H9 (cell line): ENCODE results near the gene KIRREL3. TPM values are rescaled to one million over a fixed set of nuclear protein-coding genes. Genes with fewer than 3 reads are reported as not detected.

Experiments
- DNase-seq: peaks from one replicate; pipeline ENCODE4 v3.0.0-alpha.2; 2017
- H2AFZ ChIP-seq: one replicate; pipeline ENCODE4 v1.6.1; 2013; ENCODE audit warnings: mild to moderate bottlenecking, low read length, control low read depth, moderate library complexity
- H2AK5ac ChIP-seq: 2 replicates; pipeline ENCODE4 v1.6.1; 2013; ENCODE audit warnings: low read length, control low read depth, mixed read lengths; ENCODE audit not compliant: insufficient read length
- H2BK120ac ChIP-seq: one replicate; pipeline ENCODE4 v1.6.1; 2013; ENCODE audit warnings: low read depth, mild to moderate bottlenecking, low read length, control low read depth, inconsistent platforms; ENCODE audit not compliant: poor library complexity, severe bottlenecking
- H2BK12ac ChIP-seq: 2 replicates; pipeline ENCODE4 v1.6.1; 2013; ENCODE audit warnings: low read length, control low read depth, mixed read lengths, low read depth; ENCODE audit not compliant: insufficient read length
- H2BK15ac ChIP-seq: 2 replicates; pipeline ENCODE4 v1.6.1; 2013; ENCODE audit warnings: low read depth, low read length, control low read depth
- H2BK20ac ChIP-seq: one replicate; pipeline ENCODE4 v1.6.1; 2013; ENCODE audit warnings: low read depth, mild to moderate bottlenecking, low read length, control low read depth, inconsistent platforms; ENCODE audit not compliant: poor library complexity, severe bottlenecking
- H2BK5ac ChIP-seq: 2 replicates; pipeline ENCODE4 v1.6.1; 2013; ENCODE audit warnings: low read length, control low read depth, mixed read lengths; ENCODE audit not compliant: insufficient read length
- H3K14ac ChIP-seq: 2 replicates; pipeline ENCODE4 v1.6.1; 2013; ENCODE audit warnings: low read length, control low read depth; ENCODE audit not compliant: insufficient read depth
- H3K18ac ChIP-seq: 2 replicates; pipeline ENCODE4 v1.6.1; 2013; ENCODE audit warnings: low read depth, mild to moderate bottlenecking, mixed read lengths, low read length, control low read depth; ENCODE audit not compliant: insufficient read length
- H3K23ac ChIP-seq: 2 replicates; pipeline ENCODE4 v1.6.1; 2013; ENCODE audit warnings: low read length, control low read depth, mixed read lengths, low read depth; ENCODE audit not compliant: insufficient read length
- H3K23me2 ChIP-seq: 2 replicates; pipeline ENCODE4 v1.6.1; 2013; ENCODE audit warnings: low read depth, mild to moderate bottlenecking, mixed read lengths, low read length, control low read depth; ENCODE audit not compliant: insufficient read length, poor library complexity, severe bottlenecking
- H3K27ac ChIP-seq: 2 replicates; pipeline ENCODE4 v1.5.1; 2013; ENCODE audit warnings: low read length, control low read depth, mixed read lengths, low read depth; ENCODE audit not compliant: insufficient read length
- H3K27me3 ChIP-seq: 2 replicates; pipeline ENCODE4 v1.6.1; 2013; ENCODE audit warnings: low read length, control low read depth, inconsistent platforms; ENCODE audit not compliant: insufficient read depth
- H3K4ac ChIP-seq: 2 replicates; pipeline ENCODE4 v1.6.1; 2013; ENCODE audit warnings: low read depth, mild to moderate bottlenecking, control low read depth, inconsistent platforms, low read length, moderate library complexity
- H3K4me1 ChIP-seq: 2 replicates; pipeline ENCODE4 v1.6.1; 2013; ENCODE audit warnings: low read length, control low read depth, inconsistent platforms; ENCODE audit not compliant: insufficient read depth
- H3K4me2 ChIP-seq: 2 replicates; pipeline ENCODE4 v1.6.1; 2013; ENCODE audit warnings: low read length, control low read depth, mixed read lengths; ENCODE audit not compliant: insufficient read length, insufficient read depth
- H3K56ac ChIP-seq: 2 replicates; pipeline ENCODE4 v1.6.1; 2013; ENCODE audit warnings: low read depth, mild to moderate bottlenecking, mixed read lengths, low read length, control low read depth; ENCODE audit not compliant: insufficient read length
- H3K79me1 ChIP-seq: 2 replicates; pipeline ENCODE4 v1.6.1; 2013; ENCODE audit warnings: low read depth, mild to moderate bottlenecking, moderate library complexity, low read length, control low read depth, inconsistent platforms; ENCODE audit not compliant: insufficient read depth, poor library complexity, severe bottlenecking
- H3K79me2 ChIP-seq: 2 replicates; pipeline ENCODE4 v1.6.1; 2013; ENCODE audit warnings: low read length, control low read depth, inconsistent platforms; ENCODE audit not compliant: insufficient read depth
- H3K9ac ChIP-seq: 2 replicates; pipeline ENCODE4 v1.6.1; 2013; ENCODE audit warnings: low read length, control low read depth, mixed read lengths; ENCODE audit not compliant: insufficient read length; ENCODE audit errors: extremely low read depth
- H3K9me3 ChIP-seq: one replicate; pipeline ENCODE4 v1.6.1; 2013; ENCODE audit warnings: low read depth, low read length, inconsistent platforms; ENCODE audit not compliant: control insufficient read depth
- H3T11ph ChIP-seq: one replicate; pipeline ENCODE4 v1.6.1; 2013; ENCODE audit warnings: mild to moderate bottlenecking, low read length, control low read depth, inconsistent platforms
- H4K20me1 ChIP-seq: one replicate; pipeline ENCODE4 v1.6.1; 2013; ENCODE audit not compliant: control insufficient read depth, insufficient read length, insufficient read depth
- H4K5ac ChIP-seq: 2 replicates; pipeline ENCODE4 v1.6.1; 2013; ENCODE audit warnings: low read depth, mild to moderate bottlenecking, mixed read lengths, low read length, control low read depth; ENCODE audit not compliant: insufficient read length
- H4K8ac ChIP-seq: replicated peaks from 2 replicates; pipeline ENCODE4 v1.6.1; 2013; ENCODE audit warnings: low read length, control low read depth, mixed read lengths, low read depth; ENCODE audit not compliant: insufficient read length
- H4K91ac ChIP-seq: 2 replicates; pipeline ENCODE4 v1.6.1; 2013; ENCODE audit warnings: low read depth, mild to moderate bottlenecking, moderate library complexity, mixed read lengths, low read length, control low read depth; ENCODE audit not compliant: insufficient read length
- H3K27ac Mint-ChIP-seq, 3 experiments: 2 replicates in 2 of 3; 3 replicates in 1 of 3; pipeline ENCODE4 v1.8.0; 2020 to 2021; ENCODE audit warnings: mixed read lengths in 3 of 3, mild to moderate bottlenecking in 1 of 3, moderate library complexity in 1 of 3
- H3K27me3 Mint-ChIP-seq: 2 replicates; pipeline ENCODE4 v1.8.0; 2021; ENCODE audit warnings: low read depth, mild to moderate bottlenecking, moderate library complexity, mixed read lengths
- H3K36me3 Mint-ChIP-seq, 3 experiments: 2 replicates in 2 of 3; 3 replicates in 1 of 3; pipeline ENCODE4 v1.8.0; 2020 to 2021; ENCODE audit warnings: low read depth in 3 of 3, mixed read lengths in 3 of 3; ENCODE audit not compliant: insufficient read depth in 1 of 3
- H3K4me1 Mint-ChIP-seq, 2 experiments: 2 replicates each; pipeline ENCODE4 v1.8.0; 2020; ENCODE audit warnings: mixed read lengths in 2 of 2
- H3K4me3 Mint-ChIP-seq, 2 experiments: 2 replicates in 1 of 2; 3 replicates in 1 of 2; pipeline ENCODE4 v1.8.0; 2020 to 2021; ENCODE audit warnings: mild to moderate bottlenecking in 2 of 2, mixed read lengths in 2 of 2, moderate library complexity in 1 of 2
- H3K9me3 Mint-ChIP-seq, 2 experiments: 2 replicates in 1 of 2; 3 replicates in 1 of 2; pipeline ENCODE4 v1.8.0; 2020; ENCODE audit warnings: mild to moderate bottlenecking in 2 of 2, mixed read lengths in 2 of 2, moderate library complexity in 1 of 2
- CTCF ChIP-seq: fragments of 200-600 bp; sonication (generic); conservative IDR thresholded peaks from 3 replicates; pipeline ENCODE4 v1.8.0; 2021; ENCODE audit warnings: antibody characterized with exemption, mild to moderate bottlenecking
- WGBS: extraction: QIAGEN DNeasy Blood & Tissue Kit; methylation state at CpG from one replicate; pipeline ENCODE4 v1.1.7; 2013; ENCODE audit warnings: missing lambda C conversion rate, low lambda C conversion rate, mixed read lengths; ENCODE audit not compliant: insufficient read length; ENCODE audit errors: extremely low coverage; 5-methylcytosine and 5-hydroxymethylcytosine counted together
- total RNA-seq: library from RNA; stranded (reverse); gene quantifications from 2 replicates; pipeline ENCODE4 v1.2.1, GENCODE V29; 2021

KIRREL3 gene
- total RNA-seq, 1 experiment from 2014 or later: 0.17 TPM

- H2BK12ac ChIP-seq: no peak overlapping the region
- H3K4me1 ChIP-seq: peaks cover 7% of the 10 kb centered on the region; the same call in 1 of the 2 replicates
- no peak overlapping the region for H3K14ac ChIP-seq
- no peak for DNase-seq
- no peaks in the 10 kb centered on the region for H3K23me2 ChIP-seq
- no peak overlapping the region for H2AK5ac ChIP-seq
- TF ChIP-seq CTCF: no peak
- no peaks in the 10 kb centered on the region for H3K27me3 ChIP-seq
- H3K18ac ChIP-seq: no peak overlapping the region
- H4K91ac ChIP-seq: no peak overlapping the region
- no peak overlapping the region for H3K56ac ChIP-seq
- no peak overlapping the region for H2BK15ac ChIP-seq
- no peak overlapping the region for H3K23ac ChIP-seq
- Mint-ChIP-seq H3K4me1 (peaks cover 22 to 30% of the 10 kb centered on the region in 2 experiments), H3K9me3 (no peaks in the 10 kb centered on the region), H3K27ac (no peak overlapping the region), H3K36me3 (no peaks in the 10 kb centered on the region), H3K27me3 (no peaks in the 10 kb centered on the region), H3K4me3 (no peak overlapping the region)
- H2BK120ac ChIP-seq: no peak overlapping the region
- H2AFZ ChIP-seq: no peak overlapping the region
- H2BK5ac ChIP-seq: no peak overlapping the region
- H2BK20ac ChIP-seq: no peak overlapping the region
- no peaks in the 10 kb centered on the region for H3K79me1 ChIP-seq
- no peak overlapping the region for H3K4ac ChIP-seq
- no CpG with 5 or more reads among the region's 3 CpGs for WGBS
- H3K9ac ChIP-seq: no peak overlapping the region
- no peak overlapping the region for H3K4me2 ChIP-seq
- no peak overlapping the region for H3K27ac ChIP-seq
- H4K20me1 ChIP-seq: no peaks in the 10 kb centered on the region
- H4K5ac ChIP-seq: no peak overlapping the region
- H3K9me3 ChIP-seq: no peaks in the 10 kb centered on the region
- no peaks in the 10 kb centered on the region for H3K79me2 ChIP-seq
- H4K8ac ChIP-seq: no peak overlapping the region
- no peak overlapping the region for H3T11ph ChIP-seq
Observed at GRCh38 chr11:126639692-126640091, 360.9 kb downstream of the KIRREL3 start.
